ENCODE measurements around the gene SLC30A1. TPM values are rescaled to one million over a fixed set of nuclear protein-coding genes. Genes with fewer than 3 reads are reported as not detected.

The SLC30A1 gene
- total and polyA plus RNA-seq, 12 donors = 1.4 to 26.5 (median 14.4) TPM

DNA sequence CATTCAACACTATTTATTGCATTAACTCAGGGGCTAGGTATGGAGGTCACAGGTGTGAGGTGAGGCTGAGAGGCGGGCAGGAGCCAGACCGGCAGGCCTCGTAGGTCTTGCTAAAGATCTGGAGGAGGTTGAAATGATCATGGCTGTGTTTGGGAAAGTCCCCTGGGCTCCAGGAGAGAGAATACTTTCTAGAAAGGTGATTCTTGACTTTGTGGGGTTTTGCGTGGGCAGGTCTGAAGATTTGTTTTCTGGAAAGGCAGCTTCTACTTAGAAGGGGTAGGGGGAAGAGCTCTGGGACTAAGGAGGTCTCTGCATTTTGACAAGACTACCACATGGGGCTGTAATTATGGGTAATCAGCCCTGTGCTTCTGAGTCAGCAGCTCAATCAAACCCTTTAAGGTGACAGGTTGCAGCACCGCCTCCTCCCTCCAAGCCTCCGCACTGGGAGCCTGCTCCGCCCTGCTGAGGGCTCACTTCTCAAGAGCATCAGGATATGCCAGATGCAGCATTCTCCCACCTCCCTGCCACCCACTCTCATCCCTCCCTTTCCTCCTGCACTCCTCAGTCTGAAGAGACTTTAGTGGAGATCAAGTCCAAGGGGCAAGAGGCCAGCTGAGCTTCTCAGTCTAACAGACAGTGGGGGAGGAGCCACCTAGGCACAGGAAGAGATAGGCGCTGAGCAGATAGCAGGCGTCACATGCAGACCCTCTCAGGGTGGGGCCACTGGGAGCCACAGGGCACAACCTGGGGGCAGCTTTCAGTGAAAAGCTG lies 30.5 kb downstream of the SLC30A1 start:
- peak overlapping the region in 1 of 10 donors; percentile 19 for H3K27ac ChIP-seq
- no peak for DNase-seq
- no peaks in the 10 kb centered on the region for H3K36me3 ChIP-seq
- TF ChIP-seq, protein P1, sequence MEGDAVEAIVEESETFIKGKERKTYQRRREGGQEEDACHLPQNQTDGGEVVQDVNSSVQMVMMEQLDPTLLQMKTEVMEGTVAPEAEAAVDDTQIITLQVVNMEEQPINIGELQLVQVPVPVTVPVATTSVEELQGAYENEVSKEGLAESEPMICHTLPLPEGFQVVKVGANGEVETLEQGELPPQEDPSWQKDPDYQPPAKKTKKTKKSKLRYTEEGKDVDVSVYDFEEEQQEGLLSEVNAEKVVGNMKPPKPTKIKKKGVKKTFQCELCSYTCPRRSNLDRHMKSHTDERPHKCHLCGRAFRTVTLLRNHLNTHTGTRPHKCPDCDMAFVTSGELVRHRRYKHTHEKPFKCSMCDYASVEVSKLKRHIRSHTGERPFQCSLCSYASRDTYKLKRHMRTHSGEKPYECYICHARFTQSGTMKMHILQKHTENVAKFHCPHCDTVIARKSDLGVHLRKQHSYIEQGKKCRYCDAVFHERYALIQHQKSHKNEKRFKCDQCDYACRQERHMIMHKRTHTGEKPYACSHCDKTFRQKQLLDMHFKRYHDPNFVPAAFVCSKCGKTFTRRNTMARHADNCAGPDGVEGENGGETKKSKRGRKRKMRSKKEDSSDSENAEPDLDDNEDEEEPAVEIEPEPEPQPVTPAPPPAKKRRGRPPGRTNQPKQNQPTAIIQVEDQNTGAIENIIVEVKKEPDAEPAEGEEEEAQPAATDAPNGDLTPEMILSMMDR (IDR thresholded peaks at IDR 0.05) = no peak
- H3K4me3 ChIP-seq = no peak overlapping the region
- peak; percentile 38 to 53 (median 45) for ATAC-seq
- 66 to 78% methylated on average over 9 of the region's 9 CpGs for WGBS, 2 donors
- H3K4me1 ChIP-seq = peaks cover 0 to 16% (median 6%) of the 10 kb centered on the region in 9 donors
- intact Hi-C loops (cut with DNase I) = no loop called here
- H3K27me3 ChIP-seq = no peaks in the 10 kb centered on the region
- no peaks in the 10 kb centered on the region for H3K9me3 ChIP-seq

DNA sequence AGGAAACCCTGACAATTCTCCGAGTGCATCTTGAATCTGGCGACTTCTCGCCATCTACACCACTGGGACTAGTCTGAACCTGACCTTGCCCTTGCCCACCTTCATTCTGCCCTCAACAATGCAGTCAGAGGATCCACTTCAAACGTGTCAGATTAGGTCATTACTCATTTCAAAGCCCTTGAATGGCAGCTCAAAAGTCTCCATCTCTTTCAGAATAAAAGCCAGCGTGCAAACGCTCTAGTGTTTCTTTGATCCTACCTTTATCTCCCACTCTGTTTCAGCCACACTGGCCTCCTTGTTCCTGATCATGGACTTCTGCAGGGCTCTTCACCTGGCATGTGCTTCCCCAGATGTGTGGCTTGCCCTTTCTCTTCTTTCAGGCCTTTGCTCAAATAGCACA lies 31.3 kb downstream of the SLC30A1 start:
- DNase-seq = no peak
- intact Hi-C loops (cut with DNase I) = no loop called here
- Histone ChIP-seq H3K4me1 (peaks cover 0 to 21% (median 10%) of the 10 kb centered on the region in 9 donors), H3K27me3 (no peaks in the 10 kb centered on the region), H3K4me3 (no peak overlapping the region), H3K27ac (no peak overlapping the region), H3K9me3 (no peaks in the 10 kb centered on the region), H3K36me3 (no peaks in the 10 kb centered on the region)
- no peak for ATAC-seq
- TF ChIP-seq, protein P1 (IDR thresholded peaks at IDR 0.05) = no peak
- 75 to 80% methylated on average over 6 of the region's 6 CpGs for WGBS, 2 donors

DNA sequence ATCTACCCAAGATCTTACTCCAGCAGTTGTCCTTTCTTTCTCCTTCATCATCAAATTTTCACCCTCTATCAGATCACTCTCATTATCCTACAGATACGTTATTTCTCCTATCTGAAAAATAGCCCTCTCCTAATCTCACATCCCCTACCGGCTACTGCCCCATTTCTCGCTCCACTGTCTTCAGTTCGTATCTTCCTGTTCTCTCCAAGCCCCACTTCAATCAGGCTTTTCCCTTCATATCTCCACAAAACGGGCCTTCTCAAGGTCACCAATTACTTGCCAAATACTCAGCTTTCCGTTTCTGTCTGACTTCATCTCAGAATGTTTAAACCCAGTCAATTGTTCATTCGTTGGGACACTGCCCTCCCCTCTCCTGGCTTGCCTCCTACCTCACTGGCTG lies 32.4 kb downstream of the SLC30A1 start:
- intact Hi-C loops (cut with DNase I) = no loop called here
- WGBS, 2 donors = 78 to 79% methylated on average over 7 of the region's 7 CpGs
- DNase-seq (no peak), ATAC-seq (no peak)
- Histone ChIP-seq H3K27me3 (no peaks in the 10 kb centered on the region), H3K4me3 (no peak overlapping the region), H3K9me3 (no peaks in the 10 kb centered on the region), H3K36me3 (no peaks in the 10 kb centered on the region), H3K4me1 (peaks cover 0 to 32% (median 18%) of the 10 kb centered on the region in 9 donors), H3K27ac (no peak overlapping the region)
- TF ChIP-seq, protein P1 (IDR thresholded peaks at IDR 0.05) = no peak

DNA sequence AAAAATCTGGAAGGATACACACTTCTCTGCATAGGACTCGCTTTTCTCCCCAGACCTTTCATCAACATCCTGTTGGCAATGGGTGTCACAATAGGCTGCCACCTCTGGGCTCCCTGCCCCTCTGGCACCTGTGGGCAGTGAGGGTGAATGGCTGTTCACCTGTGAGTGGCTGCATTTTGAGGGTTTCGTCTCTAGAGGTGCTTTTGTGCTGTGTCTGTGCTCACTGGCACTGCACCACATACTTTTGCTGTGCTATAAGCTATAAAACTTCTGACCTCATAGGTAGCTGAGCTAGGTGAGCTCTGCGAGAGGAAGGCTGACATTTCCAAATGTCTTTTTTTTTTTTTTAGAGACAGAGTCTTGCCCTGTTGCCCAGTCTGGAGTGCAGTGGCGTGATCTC lies 35.9 kb downstream of the SLC30A1 start:
- no peaks in the 10 kb centered on the region for H3K9me3 ChIP-seq
- no peak for ATAC-seq
- TF ChIP-seq, protein P1 (IDR thresholded peaks at IDR 0.05) = no peak
- intact Hi-C loops (cut with DNase I) = no loop called here
- no peaks in the 10 kb centered on the region for H3K27me3 ChIP-seq
- peaks cover 0 to 22% (median 15%) of the 10 kb centered on the region in 9 donors for H3K4me1 ChIP-seq
- DNase-seq = no peak
- no peaks in the 10 kb centered on the region for H3K36me3 ChIP-seq
- H3K4me3 ChIP-seq = no peak overlapping the region
- 90 to 95% methylated on average over 4 of the region's 4 CpGs for WGBS, 2 donors
- H3K27ac ChIP-seq = no peak overlapping the region
